ENCODE data around the gene TIPIN. TPM values are rescaled to one million over a fixed set of nuclear protein-coding genes. Genes with fewer than 3 reads are reported as not detected.
"Not testable (repeated sequence)": the region's sequence is repeated elsewhere in the genome, so short reads cannot be mapped to it uniquely, and the experiment has no call there.

TIPIN gene
- total RNA-seq, 2 donors from 2014 or later: 1.4 to 5.7 TPM

DNA sequence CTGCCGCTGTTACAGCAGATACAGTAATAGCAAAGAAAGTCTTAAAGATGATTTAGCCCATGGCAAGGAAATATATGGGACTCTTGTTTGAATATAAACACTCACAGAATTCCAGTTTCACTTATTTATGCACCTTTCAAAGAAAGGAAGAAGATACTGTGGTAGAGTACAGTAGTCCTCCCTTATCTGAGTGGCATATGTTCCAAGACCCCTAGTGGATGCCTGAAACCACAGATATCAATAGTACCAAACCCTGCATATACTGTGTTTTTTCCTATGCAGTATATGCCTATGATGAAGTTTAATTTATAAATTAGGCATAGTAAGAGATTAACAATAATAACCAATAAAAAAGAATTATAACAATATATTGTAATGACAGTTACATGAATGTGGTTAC lies 38.4 kb upstream of the TIPIN start:
- Histone ChIP-seq H3K9me3 (no peaks in the 10 kb centered on the region), H3K4me1 (peaks cover 0 to 14% of the 10 kb centered on the region in 2 donors), H3K27me3 (no peaks in the 10 kb centered on the region), H3K27ac (no peak overlapping the region), H3K36me3 (no peaks in the 10 kb centered on the region), H3K4me3 (no peak overlapping the region)
- TF ChIP-seq, protein P1, sequence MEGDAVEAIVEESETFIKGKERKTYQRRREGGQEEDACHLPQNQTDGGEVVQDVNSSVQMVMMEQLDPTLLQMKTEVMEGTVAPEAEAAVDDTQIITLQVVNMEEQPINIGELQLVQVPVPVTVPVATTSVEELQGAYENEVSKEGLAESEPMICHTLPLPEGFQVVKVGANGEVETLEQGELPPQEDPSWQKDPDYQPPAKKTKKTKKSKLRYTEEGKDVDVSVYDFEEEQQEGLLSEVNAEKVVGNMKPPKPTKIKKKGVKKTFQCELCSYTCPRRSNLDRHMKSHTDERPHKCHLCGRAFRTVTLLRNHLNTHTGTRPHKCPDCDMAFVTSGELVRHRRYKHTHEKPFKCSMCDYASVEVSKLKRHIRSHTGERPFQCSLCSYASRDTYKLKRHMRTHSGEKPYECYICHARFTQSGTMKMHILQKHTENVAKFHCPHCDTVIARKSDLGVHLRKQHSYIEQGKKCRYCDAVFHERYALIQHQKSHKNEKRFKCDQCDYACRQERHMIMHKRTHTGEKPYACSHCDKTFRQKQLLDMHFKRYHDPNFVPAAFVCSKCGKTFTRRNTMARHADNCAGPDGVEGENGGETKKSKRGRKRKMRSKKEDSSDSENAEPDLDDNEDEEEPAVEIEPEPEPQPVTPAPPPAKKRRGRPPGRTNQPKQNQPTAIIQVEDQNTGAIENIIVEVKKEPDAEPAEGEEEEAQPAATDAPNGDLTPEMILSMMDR (IDR thresholded peaks at IDR 0.05): no peak
- no peak for DNase-seq (ENCODE audit: low spot score)

DNA sequence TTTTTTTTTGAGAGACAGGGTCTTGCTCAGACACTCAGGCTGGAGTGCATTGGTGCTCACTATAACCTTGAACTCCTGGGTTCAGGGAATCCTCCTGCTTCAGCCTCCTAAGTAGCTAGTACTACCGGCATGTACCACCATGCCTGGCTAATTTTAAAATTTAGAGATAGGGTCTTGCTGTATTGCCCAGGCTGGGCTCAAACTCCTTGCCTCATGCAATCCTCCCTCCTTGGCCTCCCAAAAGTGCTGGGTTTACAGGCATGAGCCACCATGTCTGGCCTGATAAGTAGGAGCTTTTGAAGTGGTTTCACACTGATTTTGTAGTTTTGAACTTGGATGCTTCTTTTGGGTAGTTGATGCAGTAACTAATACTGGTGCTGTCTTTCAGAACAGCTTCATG lies 38.0 kb upstream of the TIPIN start:
- no peak overlapping the region for H3K4me3 ChIP-seq
- no peak for DNase-seq (ENCODE audit: low spot score)
- TF ChIP-seq, protein P1 (IDR thresholded peaks at IDR 0.05): no peak

DNA sequence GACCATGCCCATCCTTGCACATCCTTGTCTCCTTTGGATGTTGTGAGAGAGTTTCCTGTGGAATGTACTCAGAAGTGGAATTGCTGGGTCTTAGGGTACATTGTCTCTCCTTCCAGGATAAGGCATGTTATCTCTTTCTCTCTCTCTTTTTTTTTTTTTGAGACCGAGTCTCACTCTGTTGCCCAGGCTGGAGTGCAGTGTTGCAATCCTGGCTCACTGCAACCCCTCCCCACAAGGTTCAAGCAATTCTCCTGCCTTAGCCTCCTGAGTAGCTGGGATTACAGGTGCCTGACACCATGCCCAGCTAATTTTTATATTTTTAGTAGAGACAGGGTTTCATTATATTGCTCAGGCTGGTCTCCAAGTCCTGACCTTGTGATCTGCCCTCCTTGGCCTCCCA lies 36.6 kb upstream of the TIPIN start:
- H3K9me3 ChIP-seq; H3K4me3 ChIP-seq; H3K27me3 ChIP-seq; DNase-seq (ENCODE audit: low spot score); H3K27ac ChIP-seq; H3K36me3 ChIP-seq: not testable (repeated sequence)
- peaks cover 0 to 25% of the 10 kb centered on the region in 2 donors for H3K4me1 ChIP-seq

More for the DNA sequence above, 38.0 kb upstream of the TIPIN start:
- Histone ChIP-seq H3K27me3 (no peaks in the 10 kb centered on the region), H3K4me1 (peaks cover 0 to 14% of the 10 kb centered on the region in 2 donors), H3K9me3 (no peaks in the 10 kb centered on the region), H3K36me3 (no peaks in the 10 kb centered on the region), H3K27ac (no peak overlapping the region)

DNA sequence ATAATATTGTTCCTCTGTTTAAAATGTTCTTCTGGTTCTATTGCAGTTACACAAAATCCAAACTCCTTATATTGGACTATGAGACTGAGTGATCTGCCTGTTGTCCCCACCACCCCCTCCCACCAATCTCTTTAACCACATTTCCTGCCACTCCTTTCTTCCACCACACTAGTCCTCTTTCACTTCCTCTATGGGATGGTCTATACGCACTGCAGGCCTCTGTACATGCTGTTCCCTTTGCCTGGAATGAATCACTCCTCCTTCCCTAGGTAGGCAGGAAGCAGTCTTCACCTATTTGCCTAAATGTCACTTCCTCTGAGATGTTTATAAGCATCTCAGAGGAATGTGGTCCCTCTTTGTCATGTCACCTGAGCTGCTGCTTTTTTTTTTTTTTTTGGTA lies 34.2 kb upstream of the TIPIN start:
- TF ChIP-seq, protein P1 (IDR thresholded peaks at IDR 0.05): no peak
- no peak for DNase-seq (ENCODE audit: low spot score)
- no peaks in the 10 kb centered on the region for H3K27me3 ChIP-seq
- H3K36me3 ChIP-seq: no peaks in the 10 kb centered on the region
- H3K9me3 ChIP-seq: no peaks in the 10 kb centered on the region
- peaks cover 0 to 34% of the 10 kb centered on the region in 2 donors for H3K4me1 ChIP-seq
- H3K27ac ChIP-seq: no peak overlapping the region
- no peak overlapping the region for H3K4me3 ChIP-seq

DNA sequence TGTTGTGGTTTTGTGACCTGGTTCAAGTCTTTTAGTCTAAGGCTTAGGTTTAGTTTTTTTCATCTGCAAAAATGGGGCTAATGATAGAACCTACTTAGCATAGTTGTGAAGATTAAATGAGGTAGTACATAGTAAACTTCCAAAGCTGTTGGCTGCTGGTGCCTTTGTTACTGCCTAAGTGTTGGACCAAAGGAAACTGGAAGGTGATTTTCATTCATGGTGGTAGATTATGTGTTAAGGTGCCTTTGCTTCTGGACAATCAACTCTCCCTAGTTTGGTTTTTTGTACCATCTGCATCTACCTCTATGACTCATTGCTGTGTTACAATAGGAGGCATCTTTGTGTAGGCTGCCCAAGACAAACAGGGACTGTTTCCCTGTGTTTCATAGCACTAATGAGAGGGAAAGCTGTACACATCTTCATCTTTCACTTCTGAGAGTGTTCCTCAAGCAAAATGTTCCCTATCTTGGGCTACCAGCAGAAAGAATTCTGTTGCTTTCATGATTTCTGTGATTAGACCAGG lies 33.4 kb upstream of the TIPIN start:
- H3K9me3 ChIP-seq: no peaks in the 10 kb centered on the region
- no peak for DNase-seq (ENCODE audit: low spot score)
- H3K27me3 ChIP-seq: no peaks in the 10 kb centered on the region
- no peak overlapping the region for H3K4me3 ChIP-seq
- peaks cover 0 to 37% of the 10 kb centered on the region in 2 donors for H3K4me1 ChIP-seq
- no peak overlapping the region for H3K27ac ChIP-seq
- H3K36me3 ChIP-seq: no peaks in the 10 kb centered on the region
- TF ChIP-seq, protein P1 (IDR thresholded peaks at IDR 0.05): no peak

DNA sequence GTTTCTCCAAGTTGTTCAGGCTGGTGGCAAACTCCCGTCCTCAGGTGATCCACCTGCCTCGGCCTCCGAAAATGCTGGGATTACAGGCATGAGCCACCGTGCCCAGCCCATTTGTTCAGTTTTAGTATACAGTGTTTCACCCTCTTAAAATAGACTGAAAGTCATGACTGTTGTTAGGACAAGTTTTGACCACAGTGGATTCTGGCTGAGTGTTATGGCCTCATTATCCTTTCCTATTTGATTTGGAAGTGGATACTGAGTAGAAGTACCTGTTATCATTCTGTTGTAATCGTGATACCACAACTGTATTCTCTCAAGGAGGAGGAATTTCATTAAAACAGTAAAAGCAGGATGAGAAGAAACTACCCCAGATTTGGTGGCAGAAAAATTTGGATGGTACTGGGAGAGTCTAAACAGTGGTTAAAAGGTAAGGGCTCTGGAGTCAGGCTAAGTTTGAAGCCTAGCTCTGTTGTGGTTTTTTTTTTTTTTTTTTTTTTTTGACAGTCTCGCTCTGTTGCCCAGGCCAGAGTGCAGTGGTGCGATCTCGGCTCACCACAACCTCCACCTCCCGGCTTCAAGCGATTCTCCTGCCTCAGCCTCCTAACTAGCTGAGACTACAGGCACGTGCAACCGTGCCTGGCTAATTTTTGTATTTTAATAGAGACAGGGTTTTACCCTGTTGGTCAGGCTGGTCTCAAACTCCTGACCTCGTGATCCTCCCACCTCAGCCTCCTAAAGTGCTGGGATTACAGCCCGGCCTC lies 32.8 kb upstream of the TIPIN start:
- peaks cover 0 to 37% of the 10 kb centered on the region in 2 donors for H3K4me1 ChIP-seq
- H3K27me3 ChIP-seq: no peaks in the 10 kb centered on the region
- H3K27ac ChIP-seq: no peak overlapping the region
- H3K9me3 ChIP-seq: no peaks in the 10 kb centered on the region
- H3K4me3 ChIP-seq: no peak overlapping the region
- no peaks in the 10 kb centered on the region for H3K36me3 ChIP-seq
- TF ChIP-seq, protein P1 (IDR thresholded peaks at IDR 0.05): no peak
- DNase-seq (ENCODE audit: low spot score): no peak

All from right atrium auricular region (tissue), 2 donors.